Measurements from ENCODE around the gene GJB3.
"Not testable (repeated sequence)": the region's sequence is repeated elsewhere in the genome, so short reads cannot be mapped to it uniquely, and the experiment has no call there.

Gene GJB3

GRCh38 chr1:34781071-34781843, at the start of gene GJB3:
Gene GJB3, plus strand, starts transcription at chr1:34781214. Its CDS starts 3,549 bp downstream, at chr1:34784763.
- no peak for DNase-seq (ENCODE audit: low read depth, low spot score)
- Histone ChIP-seq H3K4me3 (peak within 1 kb of the TSS; percentile 53), H3K36me3 (ENCODE audit: insufficient read depth, low read length) (no peaks in the 10 kb centered on the region), H3K9ac (ENCODE audit: insufficient read length) (no peak within 1 kb of the TSS), H3K9me3 (ENCODE audit: low read depth, low read length) (no peaks in the 10 kb centered on the region), H3K27ac (no peak within 1 kb of the TSS)
- peak; percentile 94 for TF ChIP-seq EZH2 (IDR thresholded peaks at IDR 0.05)
- TF ChIP-seq FOXP2 (optimal IDR thresholded peaks at IDR 0.05; ENCODE audit: control extremely low read depth, extremely low read length, insufficient read depth): no peak

- H3K9ac ChIP-seq (ENCODE audit: insufficient read length); DNase-seq (ENCODE audit: low read depth, low spot score); H3K9me3 ChIP-seq (ENCODE audit: low read depth, low read length); H3K36me3 ChIP-seq (ENCODE audit: insufficient read depth, low read length); H3K4me3 ChIP-seq; H3K27ac ChIP-seq: not testable (repeated sequence)
These were observed 48.2 kb upstream of the GJB3 start for GRCh38 chr1:34732831-34733230.

GRCh38 chr1:34736692-34737091, 44.3 kb upstream of the GJB3 start:
- no peak for DNase-seq (ENCODE audit: low read depth, low spot score)
- no peaks in the 10 kb centered on the region for H3K36me3 ChIP-seq (ENCODE audit: insufficient read depth, low read length)

GRCh38 chr1:34737236-34737635, 43.8 kb upstream of the GJB3 start:
- not testable (repeated sequence) for H3K4me3 ChIP-seq; H3K9me3 ChIP-seq (ENCODE audit: low read depth, low read length); H3K9ac ChIP-seq (ENCODE audit: insufficient read length); DNase-seq (ENCODE audit: low read depth, low spot score); H3K27ac ChIP-seq; H3K36me3 ChIP-seq (ENCODE audit: insufficient read depth, low read length)

More at GRCh38 chr1:34736692-34737091, 44.3 kb upstream of the GJB3 start:
- Histone ChIP-seq H3K9me3 (ENCODE audit: low read depth, low read length) (no peaks in the 10 kb centered on the region), H3K9ac (ENCODE audit: insufficient read length) (no peak overlapping the region), H3K27ac (no peak overlapping the region), H3K4me3 (no peak overlapping the region)
- TF ChIP-seq POLR2AphosphoS5 (IDR thresholded peaks at IDR 0.05; ENCODE audit: borderline replicate concordance, low read depth, low read length) (no peak), FOXP2 (optimal IDR thresholded peaks at IDR 0.05; ENCODE audit: control extremely low read depth, extremely low read length, insufficient read depth) (no peak), EZH2 (IDR thresholded peaks at IDR 0.05) (no peak)

- Histone ChIP-seq H3K4me3 (no peak overlapping the region), H3K9me3 (ENCODE audit: low read depth, low read length) (no peaks in the 10 kb centered on the region), H3K27ac (no peak overlapping the region), H3K9ac (ENCODE audit: insufficient read length) (no peak overlapping the region), H3K36me3 (ENCODE audit: insufficient read depth, low read length) (no peaks in the 10 kb centered on the region)
- DNase-seq (ENCODE audit: low read depth, low spot score): no peak
- no peak for TF ChIP-seq EZH2 (IDR thresholded peaks at IDR 0.05)
- TF ChIP-seq FOXP2 (optimal IDR thresholded peaks at IDR 0.05; ENCODE audit: control extremely low read depth, extremely low read length, insufficient read depth): no peak
- no peak for TF ChIP-seq POLR2AphosphoS5 (IDR thresholded peaks at IDR 0.05; ENCODE audit: borderline replicate concordance, low read depth, low read length)
These were observed 41.4 kb upstream of the GJB3 start for GRCh38 chr1:34739613-34740012.

GRCh38 chr1:34740161-34740868, 40.7 kb upstream of the GJB3 start:
- Histone ChIP-seq H3K9me3 (ENCODE audit: low read depth, low read length) (no peaks in the 10 kb centered on the region), H3K9ac (ENCODE audit: insufficient read length) (no peak overlapping the region), H3K36me3 (ENCODE audit: insufficient read depth, low read length) (no peaks in the 10 kb centered on the region), H3K4me3 (no peak overlapping the region), H3K27ac (no peak overlapping the region)
- no peak for DNase-seq (ENCODE audit: low read depth, low spot score)
- no peak for TF ChIP-seq POLR2AphosphoS5 (IDR thresholded peaks at IDR 0.05; ENCODE audit: borderline replicate concordance, low read depth, low read length)
- TF ChIP-seq EZH2 (IDR thresholded peaks at IDR 0.05): no peak
- no peak for TF ChIP-seq FOXP2 (optimal IDR thresholded peaks at IDR 0.05; ENCODE audit: control extremely low read depth, extremely low read length, insufficient read depth)

- H3K9ac ChIP-seq (ENCODE audit: insufficient read length): no peak overlapping the region
- DNase-seq (ENCODE audit: low read depth, low spot score): no peak
- no peak for TF ChIP-seq EZH2 (IDR thresholded peaks at IDR 0.05)
- TF ChIP-seq POLR2AphosphoS5 (IDR thresholded peaks at IDR 0.05; ENCODE audit: borderline replicate concordance, low read depth, low read length): no peak
- TF ChIP-seq FOXP2 (optimal IDR thresholded peaks at IDR 0.05; ENCODE audit: control extremely low read depth, extremely low read length, insufficient read depth): no peak
- H3K27ac ChIP-seq: no peak overlapping the region
- no peaks in the 10 kb centered on the region for H3K36me3 ChIP-seq (ENCODE audit: insufficient read depth, low read length)
- no peak overlapping the region for H3K4me3 ChIP-seq
- no peaks in the 10 kb centered on the region for H3K9me3 ChIP-seq (ENCODE audit: low read depth, low read length)
These were observed 38.2 kb upstream of the GJB3 start for GRCh38 chr1:34742667-34743270.

GRCh38 chr1:34743775-34744174, 37.2 kb upstream of the GJB3 start:
- no peak for DNase-seq (ENCODE audit: low read depth, low spot score)
- H3K4me3 ChIP-seq: no peak overlapping the region
- H3K9ac ChIP-seq (ENCODE audit: insufficient read length): no peak overlapping the region
- no peaks in the 10 kb centered on the region for H3K9me3 ChIP-seq (ENCODE audit: low read depth, low read length)
- H3K27ac ChIP-seq: no peak overlapping the region
- H3K36me3 ChIP-seq (ENCODE audit: insufficient read depth, low read length): no peaks in the 10 kb centered on the region
- no peak for TF ChIP-seq EZH2 (IDR thresholded peaks at IDR 0.05)
- no peak for TF ChIP-seq POLR2AphosphoS5 (IDR thresholded peaks at IDR 0.05; ENCODE audit: borderline replicate concordance, low read depth, low read length)
- TF ChIP-seq FOXP2 (optimal IDR thresholded peaks at IDR 0.05; ENCODE audit: control extremely low read depth, extremely low read length, insufficient read depth): no peak

Data from SK-N-MC (cell line).